ENCODE data around the gene GDF2.

The GDF2 gene

GRCh38 chr10:47368431-47369180 is 46.4 kb downstream of the GDF2 start:
- DNase-seq (ENCODE audit: low read depth in 2 of 2) = no peak

- no peak for DNase-seq (ENCODE audit: low read depth in 2 of 2)
Measured at GRCh38 chr10:47369251-47369894, 47.1 kb downstream of the GDF2 start.

GRCh38 chr10:47370015-47370767 is 47.9 kb downstream of the GDF2 start:
- no peak for DNase-seq (ENCODE audit: low read depth in 2 of 2)

- DNase-seq (ENCODE audit: low read depth in 2 of 2) = no peak
Measured at GRCh38 chr10:47370878-47371277, 48.6 kb downstream of the GDF2 start.

GRCh38 chr10:47371629-47372485 is 49.6 kb downstream of the GDF2 start:
- no peak for DNase-seq (ENCODE audit: low read depth in 2 of 2)

GRCh38 chr10:47372726-47373125 is 50.5 kb downstream of the GDF2 start:
- DNase-seq (ENCODE audit: low read depth in 2 of 2) = no peak

GRCh38 chr10:47374611-47375536 is 52.6 kb downstream of the GDF2 start:
- DNase-seq (ENCODE audit: low read depth in 2 of 2) = no peak

GRCh38 chr10:47376522-47377220 is 54.4 kb downstream of the GDF2 start:
- no peak for DNase-seq (ENCODE audit: low read depth in 2 of 2)
